ENCODE data around the gene LRRC4C.

The LRRC4C gene

DNA sequence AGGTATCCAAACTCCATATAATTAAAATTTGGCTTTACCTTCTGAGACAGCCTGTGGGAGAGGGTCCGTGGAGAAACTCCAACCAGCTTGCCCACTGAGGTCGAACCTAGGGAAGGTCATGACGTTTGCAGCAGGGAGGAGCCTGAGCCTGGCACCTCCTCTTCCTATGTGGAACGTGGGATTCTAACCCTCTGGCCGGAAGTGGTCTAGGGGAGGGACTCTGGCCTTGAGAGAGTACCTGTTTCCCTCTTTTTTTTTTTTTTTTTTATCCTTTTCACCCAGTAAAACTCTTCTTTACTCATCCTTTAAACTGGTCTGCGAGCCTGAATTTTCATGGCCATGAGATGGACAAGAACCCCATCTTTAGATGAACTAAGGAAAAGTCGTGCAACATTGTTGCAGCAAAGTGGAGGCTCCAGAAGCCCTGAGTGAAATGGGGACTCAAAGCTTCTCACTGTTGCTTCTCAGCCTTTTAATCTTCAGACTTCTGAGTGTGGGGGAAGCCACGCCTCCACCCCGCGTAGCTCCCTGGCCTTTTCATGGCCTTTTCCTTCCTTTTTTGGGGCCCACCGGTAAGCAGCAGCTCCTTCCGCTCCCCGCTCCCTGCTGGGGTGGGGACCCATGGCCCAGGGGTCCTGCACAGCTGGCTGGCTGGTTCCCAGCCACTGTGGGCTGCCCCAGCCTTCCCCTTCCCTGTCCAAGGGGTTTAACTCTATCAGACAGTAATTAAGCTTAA, 1359.9 kb downstream of the LRRC4C start:
- no peak for DNase-seq (ENCODE audit: low spot score)

DNA sequence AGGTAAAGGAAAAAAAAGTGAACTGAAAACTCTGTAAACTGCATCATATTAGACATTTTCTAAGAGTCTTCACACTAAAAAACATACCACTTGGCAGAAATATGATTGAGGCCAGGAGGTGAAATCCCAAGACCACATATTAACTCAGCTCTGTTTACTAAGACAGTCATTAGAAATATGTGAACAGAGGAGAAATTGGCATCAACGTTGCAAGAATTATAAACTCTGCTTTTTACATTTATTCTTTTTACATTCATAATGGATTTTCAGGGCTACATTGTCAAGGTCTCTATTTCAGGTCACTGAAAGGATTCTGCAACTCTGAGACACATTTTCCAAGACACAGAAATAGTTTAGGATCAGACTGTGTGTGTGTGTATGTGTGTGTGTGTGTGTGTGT, 1364.0 kb downstream of the LRRC4C start:
- no peak for DNase-seq (ENCODE audit: low spot score)

DNA sequence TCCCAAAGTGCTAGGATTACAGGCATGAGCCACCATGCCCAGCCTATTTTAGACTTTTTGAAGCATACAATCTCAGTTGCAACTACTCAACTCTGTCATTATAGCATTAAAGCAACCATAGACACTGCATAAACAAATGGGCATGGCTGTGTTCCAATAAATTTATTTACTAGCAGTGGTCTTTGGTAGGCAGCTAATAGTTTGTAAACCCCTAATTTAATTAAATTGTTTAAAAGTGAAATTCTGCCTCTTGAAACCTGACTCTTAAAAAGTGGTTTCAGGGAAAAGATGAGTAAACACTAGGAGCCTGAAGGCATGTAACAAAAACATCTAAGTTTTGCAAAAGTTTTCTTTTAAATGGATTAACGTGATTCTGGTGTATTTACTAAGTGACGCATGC, 1364.5 kb downstream of the LRRC4C start:
- DNase-seq (ENCODE audit: low spot score), result no peak

DNA sequence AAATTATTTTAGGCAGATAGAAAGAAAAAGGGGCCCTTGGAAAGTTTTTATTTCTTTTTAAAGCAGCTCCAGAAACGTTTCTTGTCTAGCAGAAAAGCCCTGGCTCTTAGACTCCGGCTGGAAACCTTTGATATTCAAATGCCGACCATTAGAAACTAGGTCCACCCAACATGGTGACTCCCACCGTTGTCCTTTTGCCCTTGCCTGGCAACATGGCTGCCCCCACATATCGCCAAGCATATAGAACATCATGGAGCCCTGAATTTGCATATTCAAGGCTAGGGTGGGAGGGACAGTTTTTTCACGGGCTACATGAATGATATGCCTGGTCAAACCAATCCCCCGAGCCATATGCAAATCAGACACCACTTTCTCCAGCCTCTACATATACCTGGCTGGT, 1379.0 kb downstream of the LRRC4C start:
- DNase-seq (ENCODE audit: low spot score), result no peak
